HG03460 (cell line): Measurements from ENCODE around the gene BBLN.
A peak's percentile ranks its signal among the peaks of the same experiment; 100 is the strongest.
"Not testable (repeated sequence)": the region's sequence is repeated elsewhere in the genome, so short reads cannot be mapped to it uniquely, and the experiment has no call there.

Experiments used
- ATAC-seq: cut with Tn5 transposase; IDR thresholded peaks from one replicate; pipeline ENCODE4 v1.9.1; 2021; ENCODE audit not compliant: unreplicated experiment

BBLN gene

GRCh38 chr9:128159784-128160602 is at the start of gene BBLN:
Gene BBLN, plus strand, starts transcription at chr9:128160265. Its CDS starts 143 bp downstream, at chr9:128160408.
- peak; percentile 70 for ATAC-seq

DNA sequence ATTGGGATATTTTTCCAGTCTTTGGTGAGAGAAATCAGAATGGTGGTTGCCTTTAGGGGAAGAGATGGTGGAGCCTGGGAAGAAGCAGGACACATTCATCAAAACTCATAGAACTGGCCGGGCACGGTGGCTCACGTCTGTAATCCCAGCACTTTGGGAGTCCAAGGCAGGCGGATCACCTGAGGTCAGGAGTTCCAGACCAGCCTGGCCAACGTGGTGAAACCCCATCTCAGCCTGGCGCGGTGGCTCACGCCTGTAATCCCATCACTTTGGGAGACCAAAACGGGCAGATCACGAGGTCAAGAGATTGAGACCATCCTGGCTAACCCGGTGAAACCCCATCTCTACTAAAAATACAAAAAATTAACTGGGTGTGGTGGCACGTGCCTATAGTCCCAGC is 48.3 kb upstream of the BBLN start:
- ATAC-seq = not testable (repeated sequence)

- no peak for ATAC-seq
Observed at GRCh38 chr9:128113526-128114325, 46.3 kb upstream of the BBLN start.

- ATAC-seq = no peak
Observed at GRCh38 chr9:128114326-128115186, 45.5 kb upstream of the BBLN start.

DNA sequence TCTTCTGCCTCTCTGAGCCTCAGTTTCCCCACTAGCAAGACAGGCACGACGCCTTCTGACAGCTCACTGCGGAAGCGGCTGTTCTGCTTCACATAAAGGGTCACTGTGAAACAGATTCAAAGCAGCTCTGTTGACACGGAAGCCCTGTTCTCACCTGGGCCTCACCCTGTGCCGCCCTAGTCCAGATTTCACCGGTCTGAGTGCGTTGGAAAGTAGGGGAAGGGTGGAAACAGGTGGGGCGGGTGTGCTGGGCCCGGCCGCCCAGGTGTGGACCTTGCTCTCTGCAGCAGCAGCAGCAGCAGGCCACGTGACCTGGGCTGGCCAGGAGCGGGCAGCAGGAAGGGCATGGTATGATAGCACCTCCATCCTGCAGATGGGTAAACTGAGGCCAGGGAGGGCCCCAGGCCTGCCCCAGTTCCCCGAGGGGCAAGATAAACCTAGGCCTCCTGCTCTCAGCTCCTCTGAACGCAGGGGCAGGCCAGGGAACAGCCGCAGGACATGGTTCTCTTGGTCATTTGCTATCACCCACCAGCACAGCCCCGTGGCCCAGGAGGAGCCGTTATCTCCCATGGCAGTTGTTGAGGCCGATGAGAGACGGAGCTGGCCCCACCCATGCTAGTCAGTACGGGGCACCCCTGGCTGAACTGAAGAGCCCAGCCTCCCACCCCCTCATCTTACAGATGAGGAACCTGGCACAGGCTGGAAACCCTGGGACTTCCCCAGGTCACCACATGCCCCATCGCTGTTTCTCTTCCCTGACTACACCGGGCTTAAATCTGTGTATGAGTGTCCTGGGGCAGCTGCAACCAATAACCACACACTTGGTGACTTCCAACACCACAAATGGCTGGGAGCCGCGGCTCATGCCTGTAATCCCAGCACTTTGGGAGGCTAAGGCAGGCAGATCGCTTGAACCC is 44.6 kb upstream of the BBLN start:
- no peak for ATAC-seq

DNA sequence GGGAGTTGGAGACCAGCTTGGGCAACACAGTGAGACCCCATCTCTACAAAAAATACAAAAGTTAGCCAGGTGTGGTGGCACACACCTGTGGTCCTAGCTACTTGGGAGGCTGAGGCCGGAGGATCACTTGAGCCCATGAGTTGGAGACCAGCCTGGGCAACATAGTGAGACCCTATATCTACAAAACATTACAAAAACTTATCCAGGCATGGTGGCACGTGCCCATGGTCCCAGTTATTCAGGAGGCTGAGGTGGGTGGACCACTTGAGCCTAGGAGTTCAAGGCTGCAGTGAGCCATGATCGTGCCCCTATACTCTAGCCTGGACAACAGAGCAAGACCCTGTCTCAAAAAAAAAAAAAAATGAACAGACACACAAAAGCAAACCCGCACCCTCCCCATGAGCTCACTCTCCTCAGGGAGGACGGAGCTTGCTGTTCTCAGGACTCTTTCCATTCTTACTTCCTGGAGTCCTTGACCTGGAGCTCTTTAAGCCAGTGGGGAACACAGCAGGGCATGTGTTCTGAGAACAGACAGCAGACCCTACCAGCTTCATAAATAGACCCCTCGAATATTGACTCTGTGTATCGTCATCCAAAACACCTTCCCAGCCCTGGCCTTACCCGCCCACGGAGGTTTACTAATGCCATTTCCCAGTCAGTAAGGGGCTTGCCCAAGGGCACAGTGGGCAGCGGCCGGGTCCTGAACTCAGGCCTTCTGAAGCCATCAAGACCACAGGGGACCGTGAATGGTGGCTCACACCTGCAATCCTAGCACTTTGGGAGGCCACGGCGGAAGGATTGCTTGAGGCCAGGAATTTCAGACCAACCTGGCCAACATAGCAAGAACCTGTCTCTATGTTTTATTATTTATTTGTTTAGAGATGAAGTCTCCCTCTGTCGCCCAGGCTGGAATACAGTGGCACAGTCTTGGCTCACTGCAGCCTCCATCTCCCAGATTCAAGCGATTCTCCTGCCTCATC is 43.7 kb upstream of the BBLN start:
- no peak for ATAC-seq

DNA sequence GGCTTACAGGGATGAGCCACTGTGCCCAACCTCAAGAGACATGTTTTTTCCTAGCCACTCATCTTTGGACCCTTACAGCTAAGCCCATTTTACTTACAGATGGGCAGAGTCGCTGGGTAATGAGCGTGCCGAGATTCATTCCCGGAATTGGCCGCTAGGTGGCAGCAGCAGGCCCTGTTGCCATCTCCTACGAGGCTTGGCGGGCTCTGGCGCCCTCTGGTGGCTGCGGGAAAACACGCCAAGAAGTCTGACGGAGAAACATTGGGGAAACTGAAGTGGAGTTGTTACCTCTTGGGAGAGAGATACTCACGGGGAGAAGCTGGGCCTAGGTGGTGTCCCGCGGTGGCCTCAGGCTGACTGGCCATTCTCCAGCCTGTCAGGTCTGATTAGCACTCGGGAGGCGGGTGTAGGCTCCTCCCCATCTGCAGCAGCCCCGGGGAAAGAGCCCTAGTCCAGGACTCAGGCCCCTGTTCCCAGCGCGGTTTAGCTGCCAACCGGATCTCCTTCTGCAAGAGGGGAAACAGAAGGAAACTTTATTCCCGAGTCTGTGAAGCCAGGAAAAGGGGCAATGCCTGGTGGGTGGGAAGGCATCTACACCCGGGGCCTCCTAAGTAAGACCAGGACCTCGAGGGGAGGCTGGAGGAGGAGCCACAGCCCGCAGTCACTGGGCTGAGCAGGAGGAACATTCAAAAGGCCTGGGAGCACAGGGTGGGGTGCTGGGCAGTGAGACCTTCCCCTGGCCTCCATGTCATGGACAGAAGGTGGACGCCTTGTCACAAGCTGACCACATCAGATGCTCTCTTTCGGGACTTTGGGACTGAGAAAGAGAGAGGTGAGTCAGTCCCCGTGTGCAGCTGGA is 42.2 kb upstream of the BBLN start:
- no peak for ATAC-seq

DNA sequence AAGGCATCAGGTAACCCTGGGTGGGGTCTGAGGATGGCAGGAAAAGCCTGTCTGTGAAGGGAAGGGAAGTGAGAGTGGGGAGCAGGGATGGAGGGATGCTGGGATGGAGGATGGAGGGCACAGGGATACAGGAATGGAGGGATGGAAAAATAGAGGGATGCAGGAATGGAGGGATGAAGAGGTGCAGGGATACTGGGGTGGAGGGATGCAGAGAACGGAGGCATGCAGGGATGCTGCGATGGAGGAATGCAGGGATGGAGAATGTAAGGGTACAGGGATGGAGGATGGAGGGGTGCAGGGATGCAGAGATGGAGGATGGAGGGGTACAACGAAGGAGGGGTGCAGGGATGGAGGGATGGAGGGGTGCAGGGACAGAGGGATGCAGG is 41.6 kb upstream of the BBLN start:
- ATAC-seq = no peak

DNA sequence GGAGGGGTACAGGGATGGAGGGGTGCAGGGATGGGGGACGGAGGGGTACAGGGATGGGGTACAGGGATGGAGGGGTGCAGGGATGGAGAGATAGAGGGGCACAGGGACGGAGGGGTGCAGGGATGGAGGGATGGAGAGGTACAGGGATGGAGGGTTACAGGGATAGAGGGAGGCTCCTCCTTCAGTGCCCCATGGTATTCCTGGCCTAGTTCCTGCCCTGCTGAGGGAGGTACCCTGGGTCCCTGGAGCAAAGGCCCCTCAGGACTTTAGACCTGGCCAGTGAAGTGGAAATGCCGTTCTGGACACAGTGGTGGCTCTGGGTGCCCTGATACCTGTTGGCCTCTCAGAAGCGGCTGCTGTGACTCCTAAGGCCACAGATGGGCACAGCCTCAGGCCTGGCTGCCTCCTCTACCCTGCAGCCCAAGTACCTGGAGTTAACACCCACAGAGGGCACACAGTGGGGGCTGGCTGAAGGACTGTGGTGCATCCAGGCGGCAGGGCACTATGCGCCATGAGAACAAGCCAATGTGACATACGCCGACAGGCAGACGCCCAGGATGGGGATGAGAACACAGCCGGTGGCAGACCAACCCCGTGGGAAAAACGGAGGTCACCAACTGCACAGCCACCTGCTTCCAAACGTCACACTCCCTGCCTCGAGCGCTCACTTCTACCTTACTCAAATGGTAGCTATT is 40.9 kb upstream of the BBLN start:
- ATAC-seq = no peak

DNA sequence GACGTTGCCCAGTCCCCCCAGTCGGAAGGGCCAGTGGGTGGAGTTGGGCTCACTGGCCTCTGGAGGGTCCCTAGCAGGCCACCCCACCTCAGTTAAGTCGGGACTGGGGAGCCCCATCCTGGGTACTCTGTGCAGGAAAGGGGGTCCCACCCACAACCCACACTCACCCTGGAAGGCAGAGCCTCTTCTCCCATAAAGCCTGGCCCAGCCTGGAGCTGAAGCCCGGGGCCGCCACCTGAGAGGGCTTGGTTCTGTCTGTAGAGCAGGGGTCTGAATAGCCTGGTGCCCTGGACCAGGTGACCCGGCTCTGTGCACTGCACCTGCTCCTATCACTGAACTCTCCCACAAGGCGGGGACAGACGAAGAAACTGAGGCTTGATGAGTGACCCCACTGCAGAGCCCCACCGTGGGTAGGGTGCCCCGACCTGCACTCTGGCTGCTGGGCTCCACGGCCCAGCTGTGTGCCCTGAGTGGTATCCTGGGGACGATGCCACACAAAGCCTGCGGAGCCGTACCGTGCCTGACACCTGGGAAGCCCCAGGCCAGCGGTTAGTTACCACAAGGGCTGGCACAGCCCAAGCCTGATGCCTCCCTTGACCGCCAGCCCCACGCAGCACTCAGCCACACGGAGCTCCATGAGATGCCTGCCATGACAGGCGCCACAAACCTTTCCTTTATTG is 39.9 kb upstream of the BBLN start:
- no peak for ATAC-seq

GRCh38 chr9:128120741-128121465 is 39.2 kb upstream of the BBLN start:
- ATAC-seq = no peak

- no peak for ATAC-seq
Observed at GRCh38 chr9:128121466-128121810, 38.6 kb upstream of the BBLN start.

DNA sequence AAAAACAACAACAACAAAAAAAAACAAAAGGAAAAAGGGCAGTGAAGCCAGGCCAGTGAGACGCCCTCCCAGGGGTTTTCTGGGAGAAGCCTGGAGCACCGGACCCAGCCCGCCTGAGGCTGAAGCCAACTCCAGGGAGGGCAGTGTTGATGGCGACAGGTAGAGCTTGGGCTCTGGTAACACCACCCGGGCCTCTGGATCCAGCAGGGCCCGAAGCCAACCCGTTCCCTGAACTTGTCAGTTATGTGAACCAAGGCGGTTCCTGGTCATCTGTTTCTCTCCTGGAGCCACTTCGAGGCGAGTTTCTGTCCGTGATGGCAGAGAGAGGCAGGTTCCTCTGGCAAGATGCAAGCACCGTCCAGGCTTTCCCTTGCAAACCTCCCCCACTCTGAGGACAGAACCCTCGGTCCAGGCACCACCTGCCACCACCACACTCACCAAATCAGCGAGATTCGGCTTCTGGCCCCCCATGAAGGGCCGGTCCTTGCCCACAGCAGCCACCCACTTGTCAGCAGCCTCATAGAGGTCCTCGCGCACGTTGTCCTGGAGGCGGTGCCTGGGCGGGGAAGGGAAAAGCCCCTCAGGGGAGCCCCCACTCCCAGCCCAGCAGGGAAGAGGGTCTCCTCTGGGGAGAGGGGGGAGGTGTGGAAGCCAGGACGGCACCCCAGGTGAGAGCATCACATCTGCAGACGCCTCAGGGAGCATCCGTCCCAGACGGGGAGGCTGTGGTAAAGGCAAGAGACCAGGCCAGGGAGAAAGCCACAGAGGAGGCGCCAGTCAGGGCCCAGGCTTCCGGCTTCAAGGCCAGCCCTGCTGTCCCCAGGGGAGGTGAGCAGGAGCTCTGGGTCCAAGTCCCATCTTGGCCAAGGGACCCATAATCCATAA is 37.9 kb upstream of the BBLN start:
- no peak for ATAC-seq

DNA sequence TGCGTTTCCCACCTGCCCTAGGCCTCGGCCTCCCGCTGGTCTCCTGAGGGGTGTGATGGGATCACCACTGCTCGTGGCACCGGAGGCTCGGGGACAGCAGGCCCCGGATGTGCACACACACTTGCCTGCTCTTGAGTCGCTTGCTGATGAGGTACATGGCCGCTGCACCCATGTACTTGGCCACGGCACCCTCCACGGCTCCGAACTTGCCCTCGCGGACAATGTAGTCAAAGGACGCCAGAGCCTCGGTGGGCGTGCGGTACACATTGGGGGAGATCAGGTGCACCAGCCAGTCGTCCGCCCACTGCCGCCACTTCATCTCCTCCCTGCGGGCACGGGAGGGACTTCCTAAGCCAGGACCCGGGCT is 37.3 kb upstream of the BBLN start:
- no peak for ATAC-seq

GRCh38 chr9:128123451-128124080 is 36.5 kb upstream of the BBLN start:
- ATAC-seq = no peak
